Measurements from ENCODE around the gene MYO3B. TPM values are rescaled to one million over a fixed set of nuclear protein-coding genes. Genes with fewer than 3 reads are reported as not detected.

The MYO3B gene
- total RNA-seq, 1 donor from 2014 or later: not detected

DNA sequence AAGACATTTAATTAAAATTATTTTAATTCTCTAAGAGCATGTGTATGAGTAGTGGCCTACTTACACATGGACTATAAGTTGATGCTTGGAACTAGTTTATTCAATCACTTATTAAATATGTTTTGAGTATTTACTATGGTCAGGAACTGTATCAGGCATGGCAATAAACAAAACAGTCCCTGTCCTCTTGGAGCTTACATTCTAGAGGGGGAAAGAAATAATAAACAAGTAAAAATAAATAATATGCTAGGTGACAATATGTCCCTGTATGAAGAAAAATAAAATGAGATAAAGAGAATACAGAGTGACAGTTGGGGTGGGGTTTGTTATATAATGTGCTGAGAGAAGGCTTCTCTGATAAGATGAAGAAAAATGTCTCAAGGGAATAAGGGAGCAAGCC is 74.5 kb downstream of the MYO3B start:
- Mint-ChIP-seq H3K4me3 (ENCODE audit: unreplicated experiment) (no peak overlapping the region), H3K9me3 (ENCODE audit: low read depth) (peaks cover 8% of the 10 kb centered on the region), H3K4me1 (ENCODE audit: low read depth) (peaks cover 6% of the 10 kb centered on the region), H3K27me3 (ENCODE audit: low read depth) (peaks cover 12% of the 10 kb centered on the region), H3K27ac (ENCODE audit: unreplicated experiment) (no peak overlapping the region), H3K36me3 (ENCODE audit: low read depth) (no peaks in the 10 kb centered on the region)
- no peak for DNase-seq (ENCODE audit: low spot score)
- TF ChIP-seq CTCF (IDR thresholded peaks at IDR 0.05): no peak

- TF ChIP-seq CTCF (IDR thresholded peaks at IDR 0.05): no peak
- H3K4me1 Mint-ChIP-seq (ENCODE audit: low read depth): peaks cover 6% of the 10 kb centered on the region
- no peak overlapping the region for H3K4me3 Mint-ChIP-seq (ENCODE audit: unreplicated experiment)
- no peak for DNase-seq (ENCODE audit: low spot score)
- peaks cover 8% of the 10 kb centered on the region for H3K9me3 Mint-ChIP-seq (ENCODE audit: low read depth)
- no peak overlapping the region for H3K27ac Mint-ChIP-seq (ENCODE audit: unreplicated experiment)
- H3K36me3 Mint-ChIP-seq (ENCODE audit: low read depth): no peaks in the 10 kb centered on the region
- peaks cover 11% of the 10 kb centered on the region for H3K27me3 Mint-ChIP-seq (ENCODE audit: low read depth)
These were observed 75.8 kb downstream of the MYO3B start for GRCh38 chr2:170253721-170254230.

DNA sequence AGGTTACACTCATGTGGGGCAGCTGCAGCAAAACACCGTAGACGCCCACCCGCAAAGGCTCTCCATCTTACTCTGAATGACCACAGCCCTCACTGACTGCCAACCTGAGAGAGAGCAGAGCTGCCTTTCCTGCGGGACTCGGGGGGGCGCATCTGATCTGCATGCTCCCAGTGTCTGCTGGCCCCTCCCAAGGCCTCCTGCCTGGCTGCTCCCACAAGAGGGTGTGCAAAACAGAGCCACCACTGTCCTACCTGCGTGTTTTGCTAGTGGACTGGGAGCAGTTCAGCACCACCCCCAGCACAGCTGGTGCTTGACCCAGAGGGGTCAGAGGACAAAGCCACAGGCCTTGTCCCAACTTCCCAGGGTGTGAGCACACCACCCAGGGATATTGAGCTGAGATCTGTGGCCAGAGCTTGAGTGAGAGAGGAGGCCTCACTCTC is 76.4 kb downstream of the MYO3B start:
- Mint-ChIP-seq H3K27me3 (ENCODE audit: low read depth) (peaks cover 11% of the 10 kb centered on the region), H3K4me1 (ENCODE audit: low read depth) (peaks cover 6% of the 10 kb centered on the region), H3K36me3 (ENCODE audit: low read depth) (no peaks in the 10 kb centered on the region), H3K9me3 (ENCODE audit: low read depth) (peaks cover 8% of the 10 kb centered on the region), H3K27ac (ENCODE audit: unreplicated experiment) (no peak overlapping the region), H3K4me3 (ENCODE audit: unreplicated experiment) (no peak overlapping the region)
- no peak for DNase-seq (ENCODE audit: low spot score)
- TF ChIP-seq CTCF (IDR thresholded peaks at IDR 0.05): no peak

DNA sequence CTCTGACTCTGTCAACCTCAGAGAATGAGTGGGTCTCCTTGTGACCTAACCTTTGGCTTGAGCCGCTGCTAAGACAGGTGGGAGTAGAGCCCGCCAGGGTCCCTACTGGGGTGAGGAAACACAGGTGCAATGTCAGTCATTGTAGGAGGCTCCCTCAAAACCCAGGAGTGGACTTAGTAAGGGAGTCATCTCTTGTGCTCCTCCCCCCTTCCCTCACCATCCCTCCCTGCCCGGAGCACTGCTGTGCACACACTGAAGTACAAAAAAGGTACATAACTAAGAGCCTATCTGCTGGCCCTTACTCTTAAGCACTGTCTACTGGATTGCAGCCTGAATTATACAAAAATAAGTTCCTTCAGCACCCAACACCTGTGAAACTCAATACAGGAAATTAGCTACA is 77.2 kb downstream of the MYO3B start:
- no peak for TF ChIP-seq CTCF (IDR thresholded peaks at IDR 0.05)
- Mint-ChIP-seq H3K27me3 (ENCODE audit: low read depth) (peaks cover 8% of the 10 kb centered on the region), H3K36me3 (ENCODE audit: low read depth) (no peaks in the 10 kb centered on the region), H3K4me3 (ENCODE audit: unreplicated experiment) (no peak overlapping the region), H3K27ac (ENCODE audit: unreplicated experiment) (no peak overlapping the region), H3K4me1 (ENCODE audit: low read depth) (peaks cover 6% of the 10 kb centered on the region), H3K9me3 (ENCODE audit: low read depth) (peaks cover 8% of the 10 kb centered on the region)
- no peak for DNase-seq (ENCODE audit: low spot score)

- Mint-ChIP-seq H3K9me3 (ENCODE audit: low read depth) (peaks cover 10% of the 10 kb centered on the region), H3K36me3 (ENCODE audit: low read depth) (peaks cover 2% of the 10 kb centered on the region), H3K27me3 (ENCODE audit: low read depth) (peaks cover 8% of the 10 kb centered on the region), H3K27ac (ENCODE audit: unreplicated experiment) (no peak overlapping the region), H3K4me1 (ENCODE audit: low read depth) (peaks cover 6% of the 10 kb centered on the region), H3K4me3 (ENCODE audit: unreplicated experiment) (no peak overlapping the region)
- TF ChIP-seq CTCF (IDR thresholded peaks at IDR 0.05): no peak
- no peak for DNase-seq (ENCODE audit: low spot score)
These were observed 78.0 kb downstream of the MYO3B start for GRCh38 chr2:170255971-170256370.

Data from chondrocyte (in vitro differentiated cells).